Dedifferentiated amniotic fluid mesenchymal stem cell (primary cell): Measurements from ENCODE around the gene USP3.

Source experiments
- DNase-seq: peaks from one replicate; pipeline ENCODE4 v3.0.0-alpha.2; 2016; ENCODE audit errors: extremely low spot score

USP3 gene

DNA sequence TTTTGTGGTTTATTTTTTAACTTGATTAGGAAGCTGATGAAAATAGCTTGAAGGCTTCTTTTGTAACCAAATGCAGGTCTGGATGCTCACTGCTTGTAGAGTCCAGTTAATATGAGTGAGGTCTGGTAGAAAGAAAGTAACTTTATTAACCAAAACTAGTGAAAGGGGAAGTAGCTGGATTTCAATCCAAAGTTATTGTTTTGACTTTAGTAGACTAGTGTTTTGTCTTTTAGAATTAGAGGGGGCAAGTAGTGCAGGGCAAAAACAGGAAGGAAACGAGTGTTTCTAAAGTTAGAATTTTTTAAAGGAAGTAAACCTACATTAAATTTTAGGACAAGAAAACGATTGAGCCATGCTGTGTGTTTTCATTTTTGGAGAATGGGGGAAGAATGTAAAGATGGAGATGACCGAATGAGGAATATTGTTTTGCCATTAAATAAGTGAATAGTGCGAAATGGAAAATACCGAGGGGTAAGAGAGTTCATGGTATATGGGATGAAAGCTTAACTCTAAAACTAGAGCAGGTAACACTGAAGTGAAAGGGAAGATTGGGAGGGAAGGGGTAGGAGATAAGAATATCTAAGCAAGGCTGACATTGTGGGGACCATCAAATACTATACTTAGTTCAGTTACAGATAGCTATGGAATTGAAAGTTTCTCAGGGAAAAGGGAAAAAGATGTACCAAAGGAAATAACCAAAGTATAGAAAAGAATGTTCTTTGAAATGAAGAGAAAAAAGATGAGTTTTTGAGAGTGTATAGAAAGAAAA is 40.0 kb downstream of the USP3 start:
- no peak for DNase-seq

DNA sequence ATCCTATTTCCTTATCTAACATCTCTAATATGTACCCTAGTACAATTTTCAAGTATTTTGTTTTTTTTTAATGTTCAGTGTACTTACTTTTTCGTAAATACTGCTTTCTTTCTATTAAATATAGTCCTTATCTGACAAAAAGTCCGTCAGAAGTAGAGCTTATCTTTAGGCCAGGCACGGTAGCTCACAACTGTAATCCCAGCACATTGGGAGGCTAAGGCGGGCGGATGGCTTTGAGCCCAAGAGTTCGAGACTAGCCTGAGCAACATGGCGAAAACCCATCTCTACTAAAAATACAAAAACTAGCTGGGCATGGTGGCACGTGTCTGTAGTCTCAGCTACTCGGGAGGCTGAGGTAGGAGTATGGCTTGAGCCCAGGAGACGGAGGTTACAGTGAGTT is 41.1 kb downstream of the USP3 start:
- no peak for DNase-seq

DNA sequence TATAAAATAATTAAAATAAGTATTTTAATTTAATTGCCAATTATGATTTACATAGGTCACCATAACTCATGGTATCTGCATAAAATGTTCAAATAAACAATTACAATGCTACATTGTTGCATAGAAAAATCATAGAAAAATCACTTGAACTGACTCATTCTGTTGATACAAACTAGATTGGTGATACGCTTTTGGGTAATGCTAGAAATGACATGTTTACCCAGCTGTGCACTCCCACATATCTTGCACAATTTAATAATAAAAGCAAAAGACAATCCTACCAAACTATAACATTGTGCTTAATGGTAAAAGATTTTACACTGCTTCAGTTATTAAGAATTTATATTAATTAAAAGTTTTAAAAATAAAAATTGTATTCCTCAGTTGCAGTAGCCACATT is 47.0 kb downstream of the USP3 start:
- DNase-seq = peak; percentile 26

DNA sequence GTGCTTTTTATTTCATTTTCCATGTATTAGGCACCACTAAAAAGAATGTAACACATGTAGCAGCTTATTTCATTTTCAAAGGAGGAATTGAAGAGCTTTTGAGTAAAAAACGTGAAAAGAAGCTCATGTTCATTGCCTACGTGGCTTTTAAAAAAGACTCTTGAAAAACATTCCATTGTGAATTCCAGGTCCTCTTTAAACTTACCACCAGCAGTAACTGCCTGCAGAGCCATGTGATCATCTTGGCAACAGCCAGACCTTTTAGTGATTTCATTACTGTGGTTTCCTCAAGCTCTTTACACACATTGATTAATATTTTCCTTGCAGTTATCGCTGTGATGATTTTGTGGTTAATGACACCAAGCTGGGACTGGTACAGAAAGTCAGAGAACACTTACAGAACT is 49.0 kb downstream of the USP3 start:
- peak; percentile 90 for DNase-seq

DNA sequence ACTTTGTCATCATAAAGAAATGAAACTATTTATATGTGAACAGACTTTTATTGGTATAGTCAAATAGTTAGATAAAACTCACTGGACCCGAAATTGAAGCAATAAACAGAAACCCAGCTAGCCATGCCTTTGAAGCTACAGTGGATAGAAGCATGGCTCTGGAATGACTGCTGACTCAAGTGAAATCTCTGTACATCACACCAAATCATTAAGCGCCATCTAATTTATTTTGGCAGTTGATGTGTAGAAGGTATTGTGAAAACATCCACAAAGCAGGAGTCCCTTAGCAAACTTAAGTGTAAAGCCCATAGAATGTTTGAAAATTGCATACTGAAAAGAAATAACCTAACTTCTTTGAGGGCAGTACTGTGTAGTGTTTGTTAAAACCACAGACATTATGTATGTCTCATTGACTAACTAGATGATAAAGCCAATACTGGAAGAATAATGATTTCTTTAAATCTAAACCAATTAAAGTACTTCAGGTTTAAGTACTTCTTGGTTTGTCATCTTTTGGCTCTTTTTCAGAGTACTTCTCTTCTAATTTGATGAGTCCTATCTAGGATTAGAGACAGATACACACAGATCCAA is 50.0 kb downstream of the USP3 start:
- DNase-seq = no peak

DNA sequence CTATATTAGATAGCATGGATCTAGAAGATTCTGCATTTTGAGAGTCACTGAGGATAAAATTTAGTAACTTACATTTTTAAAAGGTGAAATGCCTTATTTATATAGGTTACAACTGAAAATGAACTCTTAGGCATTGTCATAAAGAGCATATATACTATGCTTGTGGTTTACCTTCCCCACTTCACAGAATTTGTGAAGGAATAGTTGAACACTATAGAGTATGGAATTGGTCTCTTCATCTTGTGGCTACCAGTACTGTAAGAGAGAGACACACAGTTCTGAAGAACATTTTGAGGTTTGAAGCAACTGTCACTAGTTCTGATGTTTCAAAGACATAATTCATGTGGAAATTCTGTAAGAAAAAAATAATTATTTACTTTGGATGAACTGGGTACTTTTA is 51.1 kb downstream of the USP3 start:
- no peak for DNase-seq

DNA sequence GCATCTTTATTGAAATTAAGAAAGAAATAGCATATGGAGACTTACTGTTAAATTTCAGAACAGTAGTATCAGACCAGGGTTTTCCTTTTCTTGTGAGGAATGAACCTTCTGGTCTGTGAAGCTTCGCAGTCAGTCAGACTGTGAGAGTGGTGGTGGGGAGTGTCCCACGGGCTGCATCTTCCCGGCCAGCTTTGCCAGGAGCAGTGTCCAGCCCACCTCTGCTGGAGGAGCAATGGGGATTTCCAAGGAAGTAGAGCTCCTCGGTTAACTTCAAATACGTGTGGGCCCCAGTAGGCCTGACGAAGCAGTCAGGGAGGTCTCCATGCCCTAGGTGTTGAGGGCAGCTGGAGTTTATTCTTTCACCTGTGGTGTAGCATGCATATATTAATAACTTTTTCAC is 51.9 kb downstream of the USP3 start:
- DNase-seq = no peak

DNA sequence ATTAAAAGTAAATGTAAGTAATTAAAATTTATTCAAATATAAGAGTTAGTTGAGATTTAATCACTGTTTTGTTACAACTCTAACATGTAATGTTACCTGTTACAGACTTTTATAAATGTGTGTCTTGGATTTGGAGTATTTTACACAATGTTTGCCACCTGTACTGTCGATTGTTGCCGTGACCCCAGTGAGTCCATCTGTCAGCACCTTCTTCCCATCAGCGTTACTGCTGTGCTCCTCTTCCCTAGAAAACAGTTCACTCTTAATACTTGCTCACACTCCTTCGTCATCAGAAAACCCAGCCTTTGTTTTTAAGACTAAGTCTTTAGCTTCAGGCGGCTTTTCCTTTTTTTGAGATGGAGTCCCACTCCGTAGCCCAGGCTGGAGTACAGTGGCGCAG is 52.3 kb downstream of the USP3 start:
- DNase-seq = no peak

DNA sequence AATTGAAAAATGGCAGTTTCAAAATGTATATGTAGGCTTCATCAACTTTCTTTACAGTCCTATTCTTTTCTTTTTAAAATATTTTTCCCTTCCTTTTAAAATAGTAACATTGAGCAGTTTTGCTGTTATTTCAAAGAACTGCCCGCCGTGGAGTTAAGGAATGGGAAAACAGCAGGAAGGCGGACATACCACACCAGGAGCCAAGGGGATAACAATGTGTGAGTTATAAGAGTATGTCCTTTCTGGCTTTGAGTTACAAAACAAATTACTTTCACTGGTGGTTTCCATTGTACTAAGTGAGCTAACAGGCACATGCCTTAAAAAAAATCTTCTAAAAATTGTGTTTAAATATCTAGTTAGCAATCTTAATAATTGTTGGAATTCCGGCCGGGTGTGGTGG is 55.4 kb downstream of the USP3 start:
- DNase-seq = no peak

DNA sequence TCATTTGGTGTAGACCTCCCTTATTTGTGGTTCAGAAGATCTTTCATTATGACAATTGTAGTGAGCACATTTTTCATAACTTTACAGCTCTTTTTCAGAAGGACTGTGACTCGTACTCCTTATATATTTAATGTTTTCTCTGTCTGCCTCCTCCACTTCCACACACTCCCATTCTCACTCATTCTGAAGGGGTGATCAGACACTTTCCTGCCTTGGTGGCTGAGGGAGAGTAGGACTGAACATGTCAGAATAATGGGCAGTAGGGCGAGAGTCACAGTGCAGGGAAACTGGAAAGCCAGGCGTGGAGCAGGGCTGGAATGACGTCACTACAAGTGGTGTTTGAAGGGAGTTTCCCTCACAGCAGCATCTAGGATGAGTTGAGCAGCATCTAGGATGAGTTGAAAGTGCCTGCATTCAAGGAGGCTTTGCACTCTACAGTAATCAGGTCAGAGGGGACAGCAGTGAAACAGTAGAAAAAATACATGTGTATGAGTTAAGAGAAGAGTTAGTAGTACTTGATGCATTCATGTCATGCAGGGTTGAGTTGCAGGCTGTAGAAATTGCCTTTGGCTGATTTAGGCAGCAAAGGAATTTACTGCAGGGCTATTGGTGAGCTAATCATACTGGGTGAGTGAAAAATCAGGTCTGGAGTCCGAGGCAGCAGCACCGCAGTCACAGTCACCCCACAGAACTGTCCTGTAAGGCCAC is 56.5 kb downstream of the USP3 start:
- no peak for DNase-seq

DNA sequence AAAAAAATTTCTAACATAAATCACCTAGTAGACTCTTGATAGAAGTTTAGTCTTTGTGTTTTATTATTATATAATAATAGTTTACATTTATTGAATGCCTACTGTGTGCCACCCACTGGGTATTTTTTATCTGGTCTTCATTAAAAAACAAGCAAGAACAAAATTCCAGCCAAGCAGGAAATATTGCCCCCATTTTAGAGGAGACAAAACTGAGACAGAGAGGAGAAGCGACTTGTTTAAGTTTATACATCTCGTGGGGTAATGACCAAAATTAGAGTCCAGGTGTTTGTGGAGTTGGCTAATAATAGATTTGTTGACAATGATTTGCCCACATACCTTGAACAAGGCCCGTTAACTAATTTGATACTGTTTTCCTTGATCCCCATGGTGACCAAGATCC is 59.7 kb downstream of the USP3 start:
- no peak for DNase-seq

DNA sequence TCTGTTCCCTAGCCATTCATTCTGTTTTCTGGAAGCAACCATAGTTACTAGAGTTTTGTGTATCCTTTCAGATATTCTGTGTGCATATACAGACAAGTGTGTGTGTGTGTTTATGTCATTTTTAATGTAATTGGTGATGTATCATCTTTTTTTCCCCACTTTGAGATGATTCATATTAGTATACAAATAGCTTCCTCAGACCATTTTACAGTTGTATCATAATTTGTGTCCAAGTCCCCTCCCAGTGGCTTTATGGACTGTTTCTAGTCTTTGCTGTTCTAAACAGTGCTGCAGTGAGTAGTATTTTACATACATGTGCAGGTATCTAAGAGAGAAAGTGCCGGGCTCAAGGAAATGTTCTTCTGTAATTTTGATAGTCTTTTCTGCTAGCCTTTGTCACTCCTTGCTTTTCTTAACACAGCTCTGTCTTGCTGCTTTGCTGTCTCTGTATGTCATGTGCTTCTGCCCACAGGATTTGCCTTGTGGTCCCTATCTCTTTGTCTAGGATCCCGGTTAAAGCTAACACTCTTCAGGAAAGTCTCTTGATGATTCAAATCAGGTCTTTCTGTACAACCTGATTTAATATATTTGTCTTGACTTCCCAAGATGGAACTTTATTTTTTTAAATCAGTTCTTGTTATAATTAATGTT is 61.3 kb downstream of the USP3 start:
- no peak for DNase-seq

DNA sequence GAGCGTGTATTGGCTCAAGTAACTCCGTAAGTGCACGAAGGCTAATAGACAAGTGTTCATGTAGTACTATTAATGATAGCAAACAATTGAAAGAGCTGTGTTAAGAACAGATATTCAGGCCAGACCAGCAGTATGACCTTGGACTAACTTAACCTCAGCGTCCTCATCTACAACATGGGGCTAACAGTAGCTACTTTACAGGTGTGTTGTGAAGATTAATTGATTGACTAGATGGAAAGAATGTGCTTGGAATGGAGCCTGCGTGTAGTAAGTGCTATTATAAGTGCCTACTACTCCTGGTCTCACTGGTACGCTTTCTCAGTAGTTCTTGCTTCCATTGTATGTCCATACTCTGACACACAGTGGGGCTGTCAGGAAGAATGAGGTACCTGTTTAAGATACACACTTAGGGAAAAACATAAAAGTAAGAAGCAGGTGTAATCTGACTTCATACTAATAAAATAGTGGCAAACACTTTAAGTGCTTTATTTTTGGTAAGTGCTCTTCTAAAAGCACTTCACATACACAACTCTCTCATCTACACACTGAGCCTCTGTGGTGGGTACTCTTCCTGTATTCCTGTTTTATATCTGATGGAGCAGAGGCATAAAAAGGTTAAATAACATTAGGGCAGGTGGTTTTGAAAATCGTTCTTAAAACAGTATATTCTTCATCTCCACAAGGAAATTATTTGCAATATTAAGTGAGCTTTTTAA is 68.5 kb downstream of the USP3 start:
- DNase-seq = no peak

DNA sequence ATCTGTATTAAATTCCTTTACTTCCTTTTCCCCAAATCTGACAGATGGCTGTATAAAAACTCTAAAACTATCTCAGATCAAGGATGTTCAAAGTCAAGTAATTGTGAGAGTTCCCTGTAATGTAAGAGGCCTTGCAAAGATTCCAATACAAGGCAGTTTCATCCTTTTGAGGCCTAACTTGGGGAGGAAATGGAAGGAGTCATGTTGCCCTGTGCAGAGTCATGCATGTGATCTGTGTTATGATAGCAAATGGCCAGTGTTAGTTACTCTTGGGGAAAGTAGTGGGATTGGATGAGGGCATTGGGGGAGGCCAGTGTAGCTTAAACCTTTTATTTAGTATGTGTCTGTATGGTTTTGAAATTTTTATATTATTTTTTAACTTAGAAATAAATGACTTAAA is 69.1 kb downstream of the USP3 start:
- DNase-seq = peak; percentile 67

DNA sequence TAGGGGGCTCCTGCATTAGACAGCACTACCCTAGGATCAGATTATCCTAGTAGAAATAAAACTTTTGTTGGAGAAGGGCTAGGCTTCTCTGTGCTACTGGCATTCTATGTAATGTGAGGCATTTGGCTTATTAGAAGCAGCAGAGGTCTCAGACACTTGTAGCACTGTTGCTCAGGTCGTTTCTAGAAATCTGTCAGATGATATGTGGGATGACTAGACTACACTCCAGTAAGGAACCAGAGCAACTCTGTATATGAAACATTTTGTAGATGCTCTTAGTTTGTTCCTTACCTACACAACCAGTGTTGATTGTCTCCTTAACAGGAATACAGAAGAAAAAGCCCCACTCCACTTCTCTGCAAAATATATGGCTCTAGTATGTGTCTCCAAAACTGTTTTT is 70.9 kb downstream of the USP3 start:
- DNase-seq = no peak

DNA sequence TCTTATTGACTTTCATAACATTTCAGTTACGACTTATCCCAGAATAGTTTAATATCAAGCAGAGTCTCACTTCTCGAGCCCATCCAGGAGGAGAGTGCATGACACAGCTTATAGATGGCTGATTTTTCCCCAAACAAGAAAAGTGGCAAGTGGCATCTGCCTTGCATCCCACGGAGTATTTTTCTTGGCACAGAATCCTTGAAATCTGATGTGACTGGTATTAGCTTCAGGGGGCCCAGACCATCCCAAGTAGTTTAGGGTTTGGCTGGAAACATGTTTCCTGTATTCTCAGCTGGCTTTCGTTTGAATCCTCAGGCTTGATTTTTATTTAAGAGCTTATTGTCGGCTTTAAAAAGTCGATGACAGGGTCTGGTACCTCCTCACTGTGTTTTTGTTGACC is 72.0 kb downstream of the USP3 start:
- DNase-seq = no peak

DNA sequence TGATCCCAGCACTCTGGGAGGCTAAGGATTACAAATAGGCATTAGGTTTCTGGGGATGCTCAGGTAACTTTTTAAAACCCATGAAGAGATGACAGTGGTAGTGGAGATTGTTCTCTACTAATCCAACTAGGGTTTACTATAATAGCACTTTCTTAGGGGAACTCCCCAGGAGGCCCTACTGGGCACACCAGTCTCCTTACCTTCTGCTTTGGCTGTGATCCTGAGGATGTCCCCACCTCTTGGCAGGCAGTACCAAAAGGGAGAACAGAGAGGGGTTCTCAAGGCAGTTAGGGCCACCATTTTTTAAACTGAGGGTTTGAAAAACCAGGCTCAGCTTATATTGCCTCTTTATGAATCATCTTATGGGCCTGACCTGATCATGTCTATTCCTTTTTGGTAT is 77.8 kb downstream of the USP3 start:
- no peak for DNase-seq

DNA sequence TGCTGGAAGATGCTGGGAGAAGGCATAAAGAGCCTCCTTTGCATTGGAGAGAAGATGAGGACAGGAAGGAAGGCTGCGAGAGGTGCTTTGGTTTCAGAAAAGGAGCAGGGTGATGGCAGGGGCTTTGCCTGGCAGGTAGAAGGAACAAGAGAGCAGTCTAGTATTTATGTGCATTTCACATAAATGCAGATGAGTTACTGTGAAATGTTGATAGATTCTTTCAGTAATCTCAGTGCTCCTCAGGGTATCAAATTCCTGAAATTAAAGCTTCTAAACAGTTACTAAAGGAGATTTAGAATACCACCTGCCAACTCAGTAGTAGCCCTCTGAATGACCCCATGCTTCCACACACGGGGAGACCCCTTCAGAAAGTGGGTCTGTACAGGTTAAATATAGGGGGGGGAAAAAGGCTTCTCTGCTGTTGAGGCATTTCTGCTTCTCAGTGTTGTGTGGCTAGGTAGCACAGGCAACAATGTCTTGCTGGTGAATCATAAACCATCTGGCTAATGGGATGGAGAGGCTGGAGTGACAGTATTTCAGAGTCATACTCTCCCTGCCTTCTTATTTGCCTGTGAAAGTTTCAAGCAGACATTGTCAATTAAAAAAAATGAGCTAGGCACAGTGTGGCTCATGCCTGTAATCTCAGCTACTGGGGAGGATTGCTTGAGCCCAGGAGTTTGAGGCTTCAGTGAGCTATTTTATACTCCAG is 78.5 kb downstream of the USP3 start:
- peak; percentile 65 for DNase-seq

DNA sequence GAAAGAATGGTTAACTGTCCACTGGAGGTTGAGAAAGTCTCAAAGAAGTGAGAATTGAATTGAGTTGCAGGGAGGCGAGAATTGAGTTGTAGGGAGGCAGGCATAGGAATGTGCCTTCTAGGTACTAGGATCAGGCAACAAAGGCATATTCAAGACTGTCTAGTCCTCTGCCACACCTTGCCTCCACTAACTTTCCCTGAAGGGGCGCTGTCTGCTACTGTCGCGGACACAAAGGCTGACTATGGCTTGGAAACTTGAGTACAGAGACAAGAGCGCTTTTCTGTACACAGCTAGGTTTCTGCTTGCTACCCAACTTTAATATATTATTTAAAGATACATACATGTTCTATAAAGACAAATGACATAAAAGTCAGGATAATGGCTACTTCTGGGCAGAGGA is 82.4 kb downstream of the USP3 start:
- no peak for DNase-seq

DNA sequence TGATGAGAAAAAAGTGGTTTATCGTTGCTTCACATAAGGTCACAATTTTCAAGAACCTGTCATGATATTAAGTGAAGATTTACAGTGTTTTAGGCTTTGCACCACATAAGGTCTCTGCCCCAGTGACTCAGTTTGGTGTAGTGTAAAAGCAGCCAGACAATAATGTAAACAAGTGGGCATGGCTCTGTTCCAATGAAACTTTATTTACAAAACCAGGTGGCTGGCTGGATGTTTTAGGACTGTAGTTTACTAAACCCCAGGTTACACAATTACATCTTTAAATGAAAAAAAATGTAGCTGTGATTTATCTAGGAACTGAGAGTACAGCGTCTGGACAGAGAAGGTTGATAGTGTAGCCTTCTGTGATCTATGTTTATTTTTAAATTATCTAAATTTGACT is 83.1 kb downstream of the USP3 start:
- no peak for DNase-seq

DNA sequence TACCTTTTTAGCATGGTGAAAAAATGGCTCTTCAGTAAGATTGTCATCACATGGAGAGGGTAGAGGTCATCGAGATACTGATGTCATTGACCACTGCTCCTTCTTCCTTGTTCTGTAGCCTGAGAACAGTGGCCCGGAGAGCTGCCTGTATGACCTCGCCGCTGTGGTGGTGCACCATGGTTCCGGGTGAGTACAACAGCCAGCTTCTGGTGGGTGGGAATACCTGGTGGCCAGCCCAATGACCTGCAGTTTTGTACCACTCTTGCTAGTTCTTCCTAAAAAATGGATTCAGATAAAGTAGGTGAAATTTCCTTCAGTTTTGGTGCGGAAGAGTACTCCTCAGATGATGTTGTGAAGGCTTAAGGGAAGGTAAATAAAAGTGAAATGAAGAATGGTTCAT is 84.4 kb downstream of the USP3 start:
- DNase-seq = no peak
